HEK293 (cell line): ENCODE data around the gene MAD2L1BP.

Source experiments
- CTCF ChIA-PET: fragments of 350-600 bp; formaldehyde crosslinking; extraction: SDS; loops from one replicate; lab custom pipeline; 2021; ENCODE audit warnings: antibody characterized with exemption; lab: Yijun Ruan, JAX
- POLR2A ChIA-PET: fragments of 300-600 bp; formaldehyde crosslinking; extraction: SDS; loops from one replicate; lab custom pipeline; 2020; ENCODE audit warnings: antibody characterized with exemption, inconsistent platforms; lab: Yijun Ruan, JAX
- H3K27ac ChIP-seq: fragments of 200-500 bp; sonication (Bioruptor generic); 2 replicates; pipeline ENCODE4 v1.5.1; 2014; ENCODE audit warnings: low read depth, low read length, control low read depth, inconsistent platforms; ENCODE audit errors: extremely low read depth
- H3K36me3 ChIP-seq, 2 experiments: fragments of 200-500 bp in 1 of 2; sonication (Bioruptor generic) in 1 of 2; 1 replicate in 1 of 2; 2 replicates in 1 of 2; pipeline ENCODE4 v1.5.1; 2014 to 2017; ENCODE audit warnings: inconsistent platforms in 2 of 2, low read length in 2 of 2; ENCODE audit not compliant: control insufficient read depth in 2 of 2, insufficient read depth in 1 of 2
- H3K4me1 ChIP-seq: fragments of 200-500 bp; sonication (Bioruptor generic); 2 replicates; pipeline ENCODE4 v1.5.1; 2014; ENCODE audit warnings: mild to moderate bottlenecking, low read length, inconsistent platforms; ENCODE audit not compliant: control insufficient read depth, insufficient read depth
- H3K4me3 ChIP-seq: 2 replicates; pipeline ENCODE4 v1.5.1; 2011; ENCODE audit warnings: low read depth, mild to moderate bottlenecking, control low read depth, low read length, moderate library complexity
- H3K9me3 ChIP-seq: fragments of 200-500 bp; sonication (Bioruptor generic); 2 replicates; pipeline ENCODE4 v1.5.1; 2014; ENCODE audit warnings: low read depth, low read length, inconsistent platforms; ENCODE audit not compliant: control insufficient read depth, insufficient read depth
- GLI2 ChIP-seq: fragments of 450-650 bp; formaldehyde crosslinking; IDR thresholded peaks from 2 replicates; pipeline ENCODE4; 2017; ENCODE audit warnings: missing biosample characterization, missing genetic modification characterization, low read depth, borderline replicate concordance
- HIC1 ChIP-seq: fragments of 450-650 bp; formaldehyde crosslinking; IDR thresholded peaks from 2 replicates; pipeline ENCODE4 v1.5.1; 2016; ENCODE audit warnings: missing biosample characterization, missing genetic modification characterization
- IKZF3 ChIP-seq: fragments of 450-650 bp; IDR thresholded peaks from 2 replicates; pipeline ENCODE4 v1.5.0; 2018; ENCODE audit warnings: missing biosample characterization, mild to moderate bottlenecking, missing genetic modification characterization, moderate library complexity
- KLF10 ChIP-seq: fragments of 450-650 bp; IDR thresholded peaks from 2 replicates; pipeline ENCODE4 v1.5.1; 2018; ENCODE audit warnings: missing biosample characterization, mild to moderate bottlenecking, missing genetic modification characterization
- SALL2 ChIP-seq: fragments of 450-650 bp; formaldehyde crosslinking; IDR thresholded peaks from 2 replicates; pipeline ENCODE4 v1.5.0; 2017; ENCODE audit warnings: missing biosample characterization, mild to moderate bottlenecking, missing genetic modification characterization, borderline replicate concordance
- SP7 ChIP-seq: fragments of 450-650 bp; formaldehyde crosslinking; IDR thresholded peaks from 2 replicates; pipeline ENCODE4 v1.5.1; 2016; ENCODE audit warnings: missing biosample characterization, missing genetic modification characterization
- ZBTB17 ChIP-seq: fragments of 450-650 bp; formaldehyde crosslinking; IDR thresholded peaks from 2 replicates; pipeline ENCODE4 v1.5.1; 2016; ENCODE audit warnings: missing biosample characterization, missing genetic modification characterization
- ZBTB26 ChIP-seq: fragments of 450-650 bp; formaldehyde crosslinking; optimal IDR thresholded peaks from 2 replicates; pipeline ENCODE3; 2016; ENCODE audit warnings: missing biosample characterization, mild to moderate bottlenecking, missing genetic modification characterization
- ZBTB48 ChIP-seq: fragments of 450-650 bp; formaldehyde crosslinking; IDR thresholded peaks from 2 replicates; pipeline ENCODE4 v1.5.1; 2016; ENCODE audit warnings: missing biosample characterization, missing genetic modification characterization
- ZFP37 ChIP-seq: fragments of 450-650 bp; formaldehyde crosslinking; IDR thresholded peaks from 2 replicates; pipeline ENCODE4 v1.5.1; 2016; ENCODE audit warnings: missing biosample characterization, missing genetic modification characterization
- ZNF112 ChIP-seq: fragments of 450-650 bp; formaldehyde crosslinking; IDR thresholded peaks from 2 replicates; pipeline ENCODE4 v1.5.0; 2017; ENCODE audit warnings: missing biosample characterization, missing genetic modification characterization
- ZNF2 ChIP-seq: fragments of 450-650 bp; formaldehyde crosslinking; IDR thresholded peaks from 2 replicates; pipeline ENCODE4 v1.5.1; 2016; ENCODE audit warnings: missing biosample characterization, missing genetic modification characterization
- ZNF239 ChIP-seq: fragments of 450-650 bp; formaldehyde crosslinking; IDR thresholded peaks from 2 replicates; pipeline ENCODE4 v1.5.1; 2016; ENCODE audit warnings: missing biosample characterization, missing genetic modification characterization
- ZNF280D ChIP-seq: fragments of 450-650 bp; formaldehyde crosslinking; IDR thresholded peaks from 2 replicates; pipeline ENCODE4 v1.5.1; 2016; ENCODE audit warnings: missing biosample characterization, missing genetic modification characterization
- ZNF335 ChIP-seq: fragments of 450-650 bp; formaldehyde crosslinking; conservative IDR thresholded peaks from 2 replicates; pipeline ENCODE4 v1.5.1; 2016; ENCODE audit warnings: missing biosample characterization, missing genetic modification characterization
- ZNF555 ChIP-seq: fragments of 450-650 bp; formaldehyde crosslinking; conservative IDR thresholded peaks from 2 replicates; pipeline ENCODE4 v1.5.1; 2017; ENCODE audit warnings: missing biosample characterization, mild to moderate bottlenecking, missing genetic modification characterization, inconsistent platforms
- ZNF558 ChIP-seq: fragments of 450-650 bp; formaldehyde crosslinking; IDR thresholded peaks from 2 replicates; pipeline ENCODE4 v1.5.1; 2016; ENCODE audit warnings: missing biosample characterization, missing genetic modification characterization
- ZNF560 ChIP-seq: fragments of 450-650 bp; formaldehyde crosslinking; IDR thresholded peaks from 2 replicates; pipeline ENCODE4 v1.5.1; 2017; ENCODE audit warnings: missing biosample characterization, missing genetic modification characterization, borderline replicate concordance
- ZNF610 ChIP-seq: fragments of 450-650 bp; formaldehyde crosslinking; IDR thresholded peaks from 2 replicates; pipeline ENCODE4 v1.5.1; 2016; ENCODE audit warnings: missing biosample characterization, missing genetic modification characterization, borderline replicate concordance
- ZNF654 ChIP-seq: fragments of 450-650 bp; formaldehyde crosslinking; IDR thresholded peaks from 2 replicates; pipeline ENCODE4 v1.5.1; 2016; ENCODE audit warnings: low read depth, missing biosample characterization, missing genetic modification characterization
- ZSCAN30 ChIP-seq: fragments of 450-650 bp; IDR thresholded peaks from 2 replicates; pipeline ENCODE4 v1.5.1; 2018; ENCODE audit warnings: missing biosample characterization, mild to moderate bottlenecking, missing genetic modification characterization, moderate library complexity

Gene MAD2L1BP

GRCh38 chr6:43608310-43608763 is 27.3 kb upstream of the MAD2L1BP start (continued):
- TF ChIP-seq ZBTB17 (tag by site-specific recombination), result peak; percentile 60; the same call in 1 of the 2 replicates
- peak; percentile 40; the same call in 1 of the 2 replicates for TF ChIP-seq ZBTB48
- peak; percentile 19; the same call in 1 of the 2 replicates for TF ChIP-seq ZSCAN30 (tag by site-specific recombination)
- 0 out of 2 replicates have a peak, but pooled peaks have one; percentile 36 for TF ChIP-seq SP7
- TF ChIP-seq IKZF3 (tag by site-specific recombination), result peak; percentile 92
- no peak for TF ChIP-seq ZNF555 (tag by site-specific recombination)
- no peak for TF ChIP-seq ZNF280D
- no peak for TF ChIP-seq ZNF112 (tag by site-specific recombination)
- peak; percentile 68; the same call in 1 of the 2 replicates for TF ChIP-seq ZNF2 (tag by site-specific recombination)

GRCh38 chr6:43608807-43609206 is 26.8 kb upstream of the MAD2L1BP start:
- POLR2A ChIA-PET, result interaction anchor here (0.6 to 1.9 kb wide), 4 partner anchors 19 to 34 kb away, joined by 3 to 7 read pairs (median 4); partner anchors contain the start of genes GTPBP2 and MAD2L1BP
- Histone ChIP-seq H3K27ac (no peak overlapping the region), H3K4me3 (no peak overlapping the region), H3K4me1 (no peaks in the 10 kb centered on the region), H3K9me3 (no peaks in the 10 kb centered on the region), H3K36me3 (peaks cover 57 to 78% of the 10 kb centered on the region in 2 experiments)
- TF ChIP-seq ZNF335 (tag by site-specific recombination), result no peak
- TF ChIP-seq ZNF239 (tag by site-specific recombination), result no peak
- TF ChIP-seq ZNF654 (tag by site-specific recombination), result no peak
- no peak for TF ChIP-seq ZNF560 (tag by site-specific recombination)
- no peak for TF ChIP-seq IKZF3 (tag by site-specific recombination)
- TF ChIP-seq HIC1 (tag by site-specific recombination), result no peak
- no peak for TF ChIP-seq ZBTB17 (tag by site-specific recombination)
- TF ChIP-seq SALL2 (tag by site-specific recombination), result no peak
- TF ChIP-seq ZNF558 (tag by site-specific recombination), result no peak
- no peak for TF ChIP-seq GLI2 (tag by site-specific recombination)
- no peak for TF ChIP-seq ZFP37 (tag by site-specific recombination)
- no peak for TF ChIP-seq KLF10 (tag by site-specific recombination)
- TF ChIP-seq ZNF610 (tag by site-specific recombination), result no peak
- no peak for TF ChIP-seq ZBTB26 (tag by site-specific recombination)
- CTCF ChIA-PET, result interaction anchor here (0.6 to 6.1 kb wide), 50 partner anchors 8 to 1076 kb away, joined by 3 to 63 read pairs (median 4); partner anchors contain the start of genes GTPBP2, POLH, VEGFA and XPO5
